Head of caudate nucleus (tissue), 42 donors: ENCODE results near the gene TMEM132C.
A peak's percentile ranks its signal among the peaks of the same experiment; 100 is the strongest.

Source experiments
- DNase-seq, 42 donors: peaks; one replicate each; pipeline versions ENCODE4 v3.0.0 to v3.0.0-alpha.2; 2020 to 2021; ENCODE audit warnings: mixed read lengths in 7 of 42
- intact Hi-C: fragments of 100-400 bp; cut with DNase I; formaldehyde crosslinking; loops from one replicate; pipeline ENCODE4 v1.15.0; 2022

TMEM132C gene

GRCh38 chr12:128672428-128672827 lies 405.5 kb downstream of the TMEM132C start:
- DNase-seq, result no peak
- intact Hi-C loops, result no loop called here

DNA sequence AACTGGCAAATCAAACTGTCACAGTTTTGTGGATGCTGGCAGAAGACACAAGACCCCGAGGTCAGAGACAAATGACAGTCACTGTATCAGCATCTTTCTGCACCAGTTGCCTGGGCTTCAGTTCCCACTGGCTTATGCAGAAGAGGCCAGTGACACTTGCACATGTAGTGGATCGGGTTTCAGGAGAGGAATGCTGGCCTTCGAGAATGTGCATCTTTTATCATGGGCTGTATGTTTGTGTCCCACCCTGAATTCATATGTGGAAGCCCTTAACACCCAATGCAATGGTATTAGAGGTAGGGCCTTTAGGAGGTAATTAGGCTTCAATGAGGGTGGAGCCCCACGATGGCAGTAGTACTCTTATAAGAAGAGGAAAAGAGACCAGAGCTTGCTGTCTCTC lies 405.9 kb downstream of the TMEM132C start:
- intact Hi-C loops, result no loop called here
- no peak for DNase-seq

GRCh38 chr12:128675576-128675975 lies 408.6 kb downstream of the TMEM132C start:
- no peak for DNase-seq
- intact Hi-C loops, result no loop called here

GRCh38 chr12:128680555-128680954 lies 413.6 kb downstream of the TMEM132C start:
- no peak for DNase-seq

DNA sequence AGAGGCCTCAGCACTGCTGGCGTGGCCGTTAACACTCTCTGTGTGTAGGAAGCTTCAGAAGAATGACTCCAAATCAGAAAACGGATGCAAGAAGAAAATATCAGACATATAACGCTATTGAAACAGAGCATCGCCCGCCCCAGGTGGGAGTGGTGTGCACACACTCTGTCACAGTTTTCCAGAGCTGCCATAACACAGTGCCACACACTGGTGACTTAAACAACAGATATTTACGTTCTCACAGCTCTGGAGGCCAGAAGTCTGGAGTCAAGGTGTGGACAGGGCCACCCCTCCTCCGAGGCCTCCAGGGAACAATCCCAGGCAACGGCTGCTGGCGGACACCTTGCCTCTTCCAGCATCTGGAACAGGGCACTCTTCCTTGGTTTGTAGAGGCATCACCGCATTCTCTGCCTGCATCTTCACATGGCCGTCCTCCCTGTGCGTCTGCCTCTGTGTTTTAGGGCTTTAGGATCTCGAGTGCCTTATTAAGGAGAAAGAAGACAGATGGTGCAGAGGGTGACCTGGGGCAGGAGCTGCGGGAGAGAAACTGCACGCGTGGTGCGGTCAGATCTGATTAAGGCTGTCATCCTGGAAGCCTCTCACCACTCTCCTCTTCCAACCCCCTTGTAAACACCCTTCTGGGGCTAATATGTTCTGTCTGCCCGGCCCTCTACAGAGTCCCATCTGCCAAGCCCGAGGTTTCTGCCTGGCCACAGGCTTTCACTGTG lies 415.7 kb downstream of the TMEM132C start:
- intact Hi-C loops, result no loop called here
- DNase-seq, result no peak

More at GRCh38 chr12:128680555-128680954, 413.6 kb downstream of the TMEM132C start:
- intact Hi-C loops, result no loop called here

GRCh38 chr12:128684352-128684751 lies 417.4 kb downstream of the TMEM132C start:
- peak in 40 of 42 donors; percentile 18 to 75 (median 47) for DNase-seq
- intact Hi-C loops, result no loop called here

DNA sequence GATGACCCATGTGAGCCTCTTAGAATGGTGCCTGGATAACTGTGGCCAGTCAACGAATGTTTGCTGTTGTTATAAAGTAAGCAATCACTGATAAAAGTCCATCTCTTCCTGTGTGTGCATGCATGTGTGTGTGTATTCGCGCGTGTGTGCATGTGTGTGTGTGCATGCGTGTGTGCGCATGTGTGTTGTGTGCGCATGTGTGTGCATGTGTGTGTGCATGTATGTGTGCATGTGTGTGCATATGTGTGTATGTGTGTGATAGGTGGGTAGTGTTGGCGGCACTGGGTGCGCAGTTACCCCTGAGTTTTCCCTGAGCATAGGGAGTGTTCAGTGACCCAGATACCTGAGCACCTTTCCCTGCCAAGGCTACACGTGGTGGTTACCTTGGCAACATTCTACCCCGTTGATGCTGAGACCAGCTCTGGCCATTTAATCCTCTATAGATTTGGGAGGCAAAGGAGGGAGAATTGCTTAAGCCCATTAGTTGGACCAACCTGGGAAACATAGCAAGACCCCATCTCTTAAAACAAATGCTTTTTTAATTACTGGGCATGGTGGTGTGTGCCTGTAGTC lies 419.0 kb downstream of the TMEM132C start:
- intact Hi-C loops, result no loop called here
- DNase-seq, result no peak

GRCh38 chr12:128687851-128688250 lies 420.9 kb downstream of the TMEM132C start:
- intact Hi-C loops, result no loop called here

GRCh38 chr12:128690641-128691040 lies 423.7 kb downstream of the TMEM132C start:
- intact Hi-C loops, result no loop called here
- peak in 4 of 42 donors; percentile 10 to 32 (median 12) for DNase-seq

More at GRCh38 chr12:128687851-128688250, 420.9 kb downstream of the TMEM132C start:
- DNase-seq, result no peak

DNA sequence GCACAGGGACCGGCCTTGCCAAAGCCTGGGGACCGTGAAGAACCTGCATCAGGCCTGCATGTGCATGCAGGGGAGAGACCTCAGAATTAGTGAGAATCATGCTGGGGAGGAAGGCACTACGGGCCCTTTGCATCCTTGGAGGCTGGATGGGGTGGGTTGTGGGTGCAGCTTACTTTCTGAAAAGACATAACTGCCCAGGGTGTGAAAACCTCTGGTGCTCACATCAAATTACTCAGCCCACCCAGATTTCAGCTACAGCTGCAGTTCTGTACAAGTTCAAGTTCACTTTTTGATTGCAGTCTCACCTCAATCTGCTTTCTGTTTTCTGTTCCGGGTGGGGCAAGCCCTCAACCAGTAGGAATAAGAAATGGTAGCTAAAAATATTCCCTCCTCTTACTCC lies 426.1 kb downstream of the TMEM132C start:
- intact Hi-C loops, result no loop called here
- no peak for DNase-seq

- intact Hi-C loops, result no loop called here
- no peak for DNase-seq
These were observed 426.8 kb downstream of the TMEM132C start for GRCh38 chr12:128693771-128694170.

- no peak for DNase-seq
- intact Hi-C loops, result no loop called here
These were observed 427.5 kb downstream of the TMEM132C start for GRCh38 chr12:128694445-128694844.

- DNase-seq, result no peak
- intact Hi-C loops, result no loop called here
These were observed 428.7 kb downstream of the TMEM132C start for GRCh38 chr12:128695697-128696096.

GRCh38 chr12:128698301-128698972 lies 431.5 kb downstream of the TMEM132C start:
- intact Hi-C loops, result no loop called here
- no peak for DNase-seq

- intact Hi-C loops, result no loop called here
- no peak for DNase-seq
These were observed 432.1 kb downstream of the TMEM132C start for GRCh38 chr12:128699106-128699505.

GRCh38 chr12:128702371-128702770 lies 435.4 kb downstream of the TMEM132C start:
- peak in 8 of 42 donors; percentile 9 to 50 (median 24) for DNase-seq
- intact Hi-C loops, result no loop called here

- intact Hi-C loops, result no loop called here
- DNase-seq, result no peak
These were observed 438.2 kb downstream of the TMEM132C start for GRCh38 chr12:128705140-128705539.

- intact Hi-C loops, result no loop called here
- DNase-seq, result no peak
These were observed 440.5 kb downstream of the TMEM132C start for GRCh38 chr12:128707488-128707887.

- intact Hi-C loops, result no loop called here
- DNase-seq, result no peak
These were observed 441.8 kb downstream of the TMEM132C start for GRCh38 chr12:128708789-128709188.

- intact Hi-C loops, result no loop called here
- DNase-seq, result no peak
These were observed 442.7 kb downstream of the TMEM132C start for GRCh38 chr12:128709660-128710059.
